Activated CD4-positive, alpha-beta T cell treated with anti-CD3 and anti-CD28 coated beads, Interleukin-2, Interleukin-6, amounts not matched to agents 100 ng/mL and 50 ng/mL, durations not matched to agents 16 hours and 8 hours (primary cell): ENCODE measurements around the gene LRRC4B.
"Not testable (repeated sequence)": the region's sequence is repeated elsewhere in the genome, so short reads cannot be mapped to it uniquely, and the experiment has no call there.

Experiments used
- DNase-seq: peaks from one replicate; pipeline ENCODE4 v3.0.0-alpha.2; 2020

Gene LRRC4B, protein sequence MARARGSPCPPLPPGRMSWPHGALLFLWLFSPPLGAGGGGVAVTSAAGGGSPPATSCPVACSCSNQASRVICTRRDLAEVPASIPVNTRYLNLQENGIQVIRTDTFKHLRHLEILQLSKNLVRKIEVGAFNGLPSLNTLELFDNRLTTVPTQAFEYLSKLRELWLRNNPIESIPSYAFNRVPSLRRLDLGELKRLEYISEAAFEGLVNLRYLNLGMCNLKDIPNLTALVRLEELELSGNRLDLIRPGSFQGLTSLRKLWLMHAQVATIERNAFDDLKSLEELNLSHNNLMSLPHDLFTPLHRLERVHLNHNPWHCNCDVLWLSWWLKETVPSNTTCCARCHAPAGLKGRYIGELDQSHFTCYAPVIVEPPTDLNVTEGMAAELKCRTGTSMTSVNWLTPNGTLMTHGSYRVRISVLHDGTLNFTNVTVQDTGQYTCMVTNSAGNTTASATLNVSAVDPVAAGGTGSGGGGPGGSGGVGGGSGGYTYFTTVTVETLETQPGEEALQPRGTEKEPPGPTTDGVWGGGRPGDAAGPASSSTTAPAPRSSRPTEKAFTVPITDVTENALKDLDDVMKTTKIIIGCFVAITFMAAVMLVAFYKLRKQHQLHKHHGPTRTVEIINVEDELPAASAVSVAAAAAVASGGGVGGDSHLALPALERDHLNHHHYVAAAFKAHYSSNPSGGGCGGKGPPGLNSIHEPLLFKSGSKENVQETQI

DNA sequence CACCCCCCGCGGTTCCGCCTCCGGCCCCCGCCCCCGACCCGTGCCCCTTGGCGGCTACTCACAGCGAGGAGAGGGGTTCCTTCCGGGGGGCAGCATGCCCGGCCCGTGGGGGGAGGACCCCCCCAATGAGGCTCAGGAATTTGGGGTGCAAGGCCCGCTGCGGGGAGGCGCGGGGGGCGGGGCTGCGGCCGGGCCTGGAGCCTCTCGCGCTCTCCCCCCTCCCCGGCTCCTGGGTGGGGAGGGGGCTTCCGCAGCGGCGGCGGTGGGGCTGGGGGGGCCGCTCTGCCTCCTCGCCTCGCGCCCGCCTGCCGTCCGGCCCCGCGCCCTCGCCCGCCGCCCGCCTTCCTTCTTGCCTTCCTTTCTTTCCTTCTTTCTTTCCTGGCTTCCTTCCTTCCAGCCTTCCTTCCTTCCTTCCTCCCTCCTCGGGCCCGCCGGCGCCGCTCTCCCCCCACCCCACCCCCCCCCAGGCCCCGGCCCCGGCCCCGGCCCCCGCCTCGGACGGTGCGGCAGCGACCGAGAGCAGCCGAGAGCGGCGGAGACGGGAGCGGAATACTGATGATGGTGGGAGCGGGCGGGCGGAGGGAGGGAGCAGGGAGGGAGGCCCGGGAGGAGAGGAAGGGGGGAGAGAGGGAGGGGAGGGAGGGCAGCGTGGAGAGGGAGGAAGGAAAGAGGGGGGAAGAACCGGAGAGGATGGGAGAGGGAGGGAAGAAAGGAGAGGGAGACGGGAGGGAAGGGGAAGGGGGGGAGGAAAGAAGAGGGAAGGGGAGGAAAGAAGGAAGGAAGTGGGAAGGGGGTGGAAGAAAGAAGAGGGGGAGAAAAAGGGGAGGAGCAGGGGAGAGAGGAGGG lies at the start of gene LRRC4B:
Gene LRRC4B (minus strand): TSS at position 554 of the 846 bp plus-strand sequence. CDS start 19,597 bp downstream, outside the sequence.
- DNase-seq, result no peak

DNA sequence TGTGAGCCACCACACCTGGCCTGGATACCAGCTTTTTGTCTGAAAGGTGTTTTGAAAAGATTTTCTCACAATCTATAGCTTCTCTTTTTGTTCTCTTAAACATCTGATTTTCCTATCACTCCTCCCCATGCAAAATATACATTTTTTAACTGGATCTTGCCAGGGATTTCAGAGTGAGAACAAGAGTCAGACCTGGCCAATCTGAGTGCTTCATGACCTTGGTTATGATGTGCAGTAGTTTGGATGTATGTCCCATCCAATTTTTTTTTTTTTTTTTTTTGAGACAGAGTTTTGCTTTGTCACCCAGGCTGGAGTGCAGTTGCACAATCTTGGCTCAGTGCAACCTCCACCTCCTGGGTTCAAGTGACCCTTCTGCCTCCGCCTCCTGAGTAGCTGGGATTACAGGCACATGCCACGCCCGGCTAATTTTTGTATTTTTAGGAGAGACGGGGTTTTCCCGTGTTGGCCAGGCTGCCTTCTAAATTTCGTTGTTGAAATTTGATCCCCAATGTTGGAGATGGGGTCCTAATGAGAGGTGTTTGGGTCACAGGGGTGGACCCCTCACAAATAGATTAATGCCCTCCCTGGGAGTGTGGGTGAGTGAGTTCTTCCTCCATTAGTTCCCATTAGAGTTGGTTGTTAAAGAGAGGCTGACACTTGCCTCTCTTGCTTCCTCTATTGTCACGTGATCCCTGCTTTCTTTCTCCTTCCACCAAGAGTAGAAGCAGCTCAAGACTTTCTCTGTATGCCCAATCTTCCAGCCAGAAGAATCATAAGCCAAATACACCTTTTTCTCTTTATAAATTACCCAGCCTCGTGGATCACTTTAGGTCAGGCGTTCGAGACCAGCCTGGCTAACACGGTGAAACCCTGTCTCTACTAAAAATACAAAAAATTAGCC lies 44.5 kb upstream of the LRRC4B start:
- not testable (repeated sequence) for DNase-seq

DNA sequence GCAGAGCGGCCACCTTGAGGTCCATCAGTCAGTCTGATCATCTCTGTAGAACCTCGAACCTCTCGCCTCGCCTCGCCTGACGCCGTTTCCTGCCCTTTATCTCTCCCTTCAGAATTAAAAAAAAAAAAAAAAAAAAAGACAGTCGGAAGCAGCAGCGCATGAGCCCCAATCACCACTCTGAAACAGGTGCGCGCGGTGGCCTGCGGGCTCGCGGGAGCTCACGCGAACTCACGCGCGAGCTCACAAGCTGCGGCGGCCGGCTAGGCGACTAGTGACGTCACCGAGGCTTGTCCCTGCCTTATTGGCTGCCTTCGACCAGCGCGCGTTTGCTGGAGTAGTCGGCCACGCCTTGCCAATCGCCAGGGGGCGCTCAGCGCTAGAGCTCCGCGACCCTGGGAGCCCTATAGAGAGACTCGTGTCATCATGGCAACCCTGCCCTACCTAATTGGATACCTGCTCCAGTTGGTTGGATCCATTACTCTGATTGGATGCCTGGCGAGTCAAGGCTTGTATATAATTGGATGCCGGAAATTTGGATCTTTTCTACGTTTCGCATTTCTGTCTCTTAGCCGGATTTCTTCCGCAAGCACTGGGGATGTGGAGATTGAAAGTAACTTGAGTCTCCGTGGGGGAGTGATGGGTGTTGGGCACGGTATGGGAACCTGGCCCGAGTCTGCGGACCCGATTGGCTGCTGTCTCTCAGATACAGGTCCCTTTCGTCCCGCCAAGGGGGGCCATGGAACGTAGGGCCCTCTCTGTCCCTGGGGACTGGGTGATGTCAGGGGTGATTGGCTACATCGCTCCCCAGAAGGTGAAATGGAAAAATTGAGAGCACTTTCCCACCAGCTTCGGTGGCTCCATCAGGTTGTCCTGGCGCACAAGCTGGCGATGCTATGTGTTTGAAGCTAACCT lies 39.9 kb upstream of the LRRC4B start:
- DNase-seq, result peak; percentile 93

DNA sequence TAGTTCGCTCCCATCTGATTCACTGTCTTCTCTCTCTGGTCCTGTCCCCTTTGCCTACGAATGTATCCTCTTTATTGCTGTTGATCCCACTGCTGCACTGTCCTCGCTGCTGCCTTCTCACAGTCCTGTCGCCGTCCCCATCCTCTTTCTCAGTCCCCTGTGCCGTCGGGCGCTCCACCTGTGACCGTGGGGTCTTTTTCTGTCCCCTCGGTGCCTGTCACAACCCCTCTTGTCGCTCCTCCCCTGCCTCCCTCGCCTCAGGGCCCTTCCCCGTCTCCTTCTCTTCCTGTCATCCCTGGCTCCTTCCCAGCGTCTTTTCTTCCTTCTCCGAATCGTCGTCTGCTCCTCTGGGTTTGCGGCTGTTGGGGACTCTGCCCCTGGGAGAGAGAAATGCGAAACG lies 39.2 kb upstream of the LRRC4B start:
- DNase-seq, result no peak

DNA sequence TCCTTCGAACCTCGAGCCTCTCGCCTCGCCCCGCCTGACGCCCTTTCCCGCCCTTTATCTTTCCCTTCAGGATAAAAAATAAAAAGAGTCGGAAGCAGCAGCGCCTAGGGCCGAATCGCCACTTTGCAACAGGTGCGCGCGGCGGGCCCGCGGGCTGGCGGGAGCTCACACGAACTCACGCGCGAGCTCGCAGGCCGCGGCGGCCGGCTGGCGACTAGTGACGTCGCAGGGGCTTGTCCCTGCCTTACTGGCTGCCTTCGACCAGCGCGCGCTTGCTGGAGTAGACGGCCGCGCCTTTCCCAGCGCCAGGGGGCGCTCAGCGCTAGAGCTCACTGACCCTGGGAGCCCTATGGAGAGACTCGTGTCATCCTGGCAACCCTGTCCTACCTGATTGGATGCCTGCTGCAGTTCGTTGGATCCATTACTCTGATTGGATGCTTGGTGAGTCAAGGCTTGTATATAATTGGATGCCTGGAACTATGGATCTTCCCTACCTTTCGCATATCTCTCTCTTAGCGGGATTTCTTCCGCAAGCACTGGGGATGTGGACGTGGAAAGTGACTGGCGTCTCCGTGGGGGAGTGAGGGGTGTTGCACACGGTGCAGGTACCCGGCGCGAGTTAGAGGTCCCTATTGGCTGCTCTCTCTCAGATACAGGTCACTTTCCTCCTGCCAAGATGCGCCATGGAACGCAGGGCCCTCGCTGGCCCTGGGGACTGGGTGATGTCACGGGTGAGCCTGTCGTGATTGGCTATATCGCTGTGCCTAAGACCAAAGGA lies 38.0 kb upstream of the LRRC4B start:
- not testable (repeated sequence) for DNase-seq

DNA sequence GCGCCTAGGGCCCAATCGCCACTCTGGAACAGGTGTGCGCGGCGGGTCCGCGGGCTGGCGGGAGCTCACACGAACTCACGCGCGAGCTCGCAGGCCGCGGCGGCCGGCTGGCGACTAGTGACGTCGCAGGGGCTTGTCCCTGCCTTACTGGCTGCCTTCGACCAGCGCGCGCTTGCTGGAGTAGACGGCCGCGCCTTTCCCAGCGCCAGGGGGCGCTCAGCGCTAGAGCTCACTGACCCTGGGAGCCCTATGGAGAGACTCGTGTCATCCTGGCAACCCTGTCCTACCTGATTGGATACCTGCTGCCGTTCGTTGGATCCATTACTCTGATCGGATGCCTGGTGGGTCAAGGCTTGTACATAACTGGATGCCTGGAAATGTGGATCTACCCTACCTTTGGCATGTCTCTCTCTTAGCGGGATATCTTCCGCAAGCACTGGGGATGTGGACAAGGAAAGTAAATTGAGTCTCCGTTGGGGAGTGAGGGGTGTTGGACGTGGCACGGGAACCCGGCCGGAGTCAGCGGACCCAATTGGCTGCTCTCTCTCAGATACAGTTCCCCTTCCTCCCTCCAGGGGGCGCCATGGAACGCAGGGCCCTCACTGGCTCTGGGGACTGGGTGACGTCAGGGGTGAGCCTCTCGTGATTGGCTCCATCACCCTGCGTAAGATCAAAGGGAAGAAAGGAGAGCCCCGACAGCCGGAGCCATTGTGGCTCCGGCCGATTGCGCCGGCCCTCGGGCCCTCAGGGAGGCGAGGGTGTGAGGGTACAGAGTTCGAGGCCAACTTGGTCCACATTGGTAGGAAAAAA lies 36.2 kb upstream of the LRRC4B start:
- not testable (repeated sequence) for DNase-seq

DNA sequence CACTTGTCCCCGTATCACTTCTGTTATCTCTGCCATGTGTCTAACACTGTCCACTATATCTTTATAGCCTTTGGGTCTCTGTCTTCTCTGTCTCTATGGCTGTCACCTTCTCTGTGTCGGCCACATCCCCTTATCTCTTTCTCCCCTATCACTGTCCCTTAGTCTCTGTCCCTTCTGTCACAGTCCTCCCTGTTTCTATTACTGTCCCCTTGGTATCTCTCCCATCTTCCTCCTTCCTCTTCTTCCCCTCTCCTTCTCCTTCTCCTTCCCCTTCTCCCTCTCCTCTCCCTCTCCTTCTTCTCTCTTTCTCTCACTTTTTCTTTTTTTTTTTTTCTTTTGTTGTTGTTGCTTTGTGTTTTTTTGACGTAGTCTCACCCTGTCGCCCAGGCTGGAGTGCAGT lies 34.7 kb upstream of the LRRC4B start:
- DNase-seq, result no peak

DNA sequence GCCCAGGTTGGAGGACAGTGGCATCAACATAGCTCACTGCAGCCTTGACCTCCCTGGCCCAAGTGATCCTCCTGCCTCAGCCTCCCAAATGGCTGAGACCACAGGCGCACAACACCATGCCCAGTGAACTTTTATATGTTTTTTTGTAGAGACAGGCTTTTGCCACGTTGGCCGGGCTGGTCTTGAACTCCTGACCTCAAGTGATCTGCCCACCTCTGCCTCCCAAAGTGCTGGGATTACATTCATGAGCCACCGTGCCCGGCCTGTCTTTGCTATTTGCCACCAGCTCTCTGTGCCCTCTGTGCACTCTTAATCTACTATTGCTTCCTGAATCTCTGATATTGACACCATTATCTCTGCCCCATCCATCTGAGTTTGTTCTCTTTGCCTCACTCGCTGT lies 34.3 kb upstream of the LRRC4B start:
- DNase-seq, result no peak

DNA sequence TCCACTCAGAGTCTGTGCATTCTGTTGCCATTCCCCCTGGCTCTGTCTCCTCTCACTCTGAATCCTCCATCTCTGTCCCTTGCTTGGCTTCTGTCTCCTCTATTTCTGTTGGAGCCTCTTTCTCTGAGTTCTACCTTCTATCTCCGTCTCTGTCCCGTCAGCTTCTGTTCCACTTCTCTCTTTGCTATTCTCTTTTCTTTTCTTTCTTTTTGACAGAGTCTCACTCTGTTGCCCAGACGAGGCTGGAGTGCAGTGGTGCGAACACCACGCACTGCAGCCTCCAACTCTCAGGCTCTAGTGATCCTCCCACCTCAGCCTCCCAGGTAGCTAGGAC lies 33.8 kb upstream of the LRRC4B start:
- no peak for DNase-seq

DNA sequence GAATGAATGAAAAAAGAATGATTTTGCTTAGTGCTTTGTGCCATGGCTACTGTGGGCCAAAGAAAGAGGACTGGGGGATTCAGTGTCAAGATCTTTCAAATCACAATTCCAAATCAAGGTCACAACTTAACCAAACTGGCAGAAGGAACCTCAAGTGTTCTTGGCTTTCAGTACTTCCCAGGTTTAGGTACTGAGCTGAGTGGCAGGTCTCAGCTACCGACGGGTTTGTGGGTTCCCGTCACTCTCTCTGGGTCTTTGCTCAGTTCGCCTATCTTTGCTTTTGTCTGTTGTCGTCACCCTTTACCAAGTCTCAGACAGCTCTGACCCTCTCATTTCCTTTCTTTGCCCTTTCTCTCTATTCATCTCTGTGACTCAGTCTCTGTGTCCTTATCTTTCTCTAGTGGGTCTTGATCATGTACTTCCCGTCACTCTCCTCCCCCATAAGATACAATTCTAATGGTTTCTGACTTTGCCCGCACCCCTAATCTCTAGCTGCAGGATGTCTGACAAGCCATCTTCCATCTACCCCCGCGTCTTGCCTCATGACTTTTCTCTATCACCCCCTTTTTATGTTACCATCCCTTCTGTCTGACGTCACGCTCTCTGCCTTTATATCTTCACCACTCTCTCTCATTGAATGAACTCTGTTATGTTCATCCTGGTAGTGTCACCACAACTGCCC lies 33.3 kb upstream of the LRRC4B start:
- no peak for DNase-seq

DNA sequence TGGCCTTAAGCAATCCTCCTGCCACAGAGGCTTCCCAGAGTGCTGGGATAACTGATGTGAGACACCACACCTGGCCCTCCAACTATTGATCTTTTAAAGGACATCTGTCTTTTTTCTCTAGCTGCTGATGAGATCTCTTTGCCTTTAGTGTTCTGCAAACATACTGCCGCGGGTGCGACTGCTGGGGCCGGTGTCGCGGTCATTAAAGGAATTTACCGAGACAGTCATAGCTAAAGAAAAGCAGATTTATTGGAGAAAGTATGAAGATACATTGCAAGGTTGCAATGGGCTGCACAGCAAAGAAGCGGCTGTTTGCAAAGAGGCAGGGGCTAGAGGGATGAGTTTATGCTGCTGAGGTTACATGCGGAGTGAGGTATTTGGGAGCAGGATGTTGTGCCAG lies 31.2 kb upstream of the LRRC4B start:
- no peak for DNase-seq

DNA sequence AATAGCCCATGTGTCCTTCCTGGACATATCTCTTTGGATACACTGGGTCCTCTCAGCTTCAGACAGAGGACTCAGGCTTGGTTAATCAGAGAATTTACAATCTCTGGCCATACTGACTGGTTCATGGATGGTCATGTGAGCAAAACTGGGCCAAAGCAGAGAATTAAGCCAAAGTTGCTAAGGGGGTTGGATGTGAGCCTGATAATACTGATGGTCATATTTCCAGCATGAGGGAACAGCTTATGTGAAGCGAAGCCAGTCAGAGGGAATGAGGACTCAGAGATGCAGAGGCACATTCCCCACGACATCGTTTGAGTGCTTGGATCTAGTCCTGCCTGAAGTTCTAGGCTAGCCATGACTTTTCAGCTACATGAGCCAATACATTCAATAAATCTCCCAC lies 22.0 kb upstream of the LRRC4B start:
- DNase-seq, result no peak

DNA sequence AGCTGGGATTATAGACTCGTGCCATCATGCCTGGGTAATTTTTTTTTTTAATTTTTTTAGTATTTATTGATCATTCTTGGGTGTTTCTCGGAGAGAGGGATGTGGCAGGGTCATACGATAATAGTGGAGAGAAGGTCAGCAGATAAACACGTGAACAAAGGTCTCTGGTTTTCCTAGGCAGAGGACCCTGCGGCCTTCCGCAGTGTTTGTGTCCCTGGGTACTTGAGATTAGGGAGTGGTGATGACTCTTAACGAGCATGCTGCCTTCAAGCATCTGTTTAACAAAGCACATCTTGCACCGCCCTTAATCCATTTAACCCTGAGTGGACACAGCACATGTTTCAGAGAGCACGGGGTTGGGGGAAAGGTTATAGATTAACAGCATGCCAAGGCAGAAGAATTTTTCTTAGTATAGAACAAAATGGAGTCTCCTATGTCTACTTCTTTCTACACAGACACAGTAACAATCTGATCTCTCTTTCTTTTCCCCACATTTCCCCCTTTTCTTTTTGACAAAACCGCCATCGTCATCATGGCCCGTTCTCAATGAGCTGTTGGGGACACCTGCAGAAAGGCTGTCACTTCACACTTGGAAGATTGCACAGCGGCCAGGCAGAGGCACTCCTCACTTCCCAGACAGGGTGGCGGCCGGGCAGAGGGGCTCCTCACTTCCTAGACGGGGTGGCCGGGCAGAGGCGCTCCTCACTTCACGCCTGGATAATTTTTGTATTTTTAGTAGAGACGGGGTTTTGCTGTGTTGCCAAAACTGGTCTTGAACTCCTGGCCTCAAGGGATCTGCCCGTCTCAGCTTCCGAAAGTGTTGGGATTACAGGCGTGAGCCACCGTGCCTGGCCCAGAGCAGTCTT lies 13.8 kb upstream of the LRRC4B start:
- not testable (repeated sequence) for DNase-seq

DNA sequence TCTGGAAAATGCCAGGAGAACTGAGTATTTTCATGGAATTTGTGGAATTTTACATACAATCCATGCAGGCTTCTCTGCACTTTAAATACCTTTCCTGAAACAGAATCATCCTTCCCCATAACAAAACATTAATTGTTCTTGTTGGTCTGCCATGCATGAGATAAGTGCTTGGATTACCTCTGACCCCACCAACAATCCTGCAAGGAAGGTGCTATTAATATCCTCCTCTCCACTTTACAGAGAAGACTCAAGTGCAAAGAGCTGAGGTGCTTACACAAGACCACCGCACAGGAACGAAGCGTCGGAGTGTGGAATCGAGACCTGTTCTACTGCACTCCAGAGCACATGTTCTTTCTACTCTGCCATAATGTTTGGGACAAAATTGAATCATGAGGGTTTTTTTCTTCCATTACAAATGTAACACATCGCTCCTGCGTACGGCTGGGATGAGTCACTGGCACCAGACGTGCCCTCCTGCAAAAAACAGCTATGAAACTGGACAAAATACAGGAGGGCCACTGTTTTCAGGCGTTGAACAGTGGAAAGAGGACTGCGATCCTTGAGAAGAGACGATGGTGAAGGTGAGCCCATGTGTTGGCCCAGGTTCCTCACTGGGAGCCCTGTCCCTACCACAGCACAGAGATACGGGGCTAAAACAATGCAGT lies 12.9 kb upstream of the LRRC4B start:
- no peak for DNase-seq

DNA sequence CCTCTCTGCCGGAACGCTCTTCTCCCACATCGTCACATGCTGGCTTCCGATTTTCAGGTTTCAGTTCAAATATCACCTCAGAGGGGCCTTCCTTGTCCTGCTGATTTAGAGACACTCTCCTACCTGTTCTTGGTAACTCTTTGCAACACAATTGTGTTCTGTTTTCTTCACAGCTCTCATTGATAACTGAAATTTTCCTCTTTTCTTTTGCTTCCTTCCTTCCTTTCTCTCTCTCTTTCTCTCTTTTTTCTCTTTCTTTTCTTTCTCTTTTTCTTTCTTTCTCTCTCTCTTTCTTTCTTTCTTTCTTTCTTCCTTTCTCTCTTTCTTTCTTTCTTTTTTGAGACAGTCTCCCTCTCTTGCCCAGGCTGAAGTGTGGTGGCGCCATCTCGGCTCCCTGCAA lies 12.0 kb upstream of the LRRC4B start:
- no peak for DNase-seq

DNA sequence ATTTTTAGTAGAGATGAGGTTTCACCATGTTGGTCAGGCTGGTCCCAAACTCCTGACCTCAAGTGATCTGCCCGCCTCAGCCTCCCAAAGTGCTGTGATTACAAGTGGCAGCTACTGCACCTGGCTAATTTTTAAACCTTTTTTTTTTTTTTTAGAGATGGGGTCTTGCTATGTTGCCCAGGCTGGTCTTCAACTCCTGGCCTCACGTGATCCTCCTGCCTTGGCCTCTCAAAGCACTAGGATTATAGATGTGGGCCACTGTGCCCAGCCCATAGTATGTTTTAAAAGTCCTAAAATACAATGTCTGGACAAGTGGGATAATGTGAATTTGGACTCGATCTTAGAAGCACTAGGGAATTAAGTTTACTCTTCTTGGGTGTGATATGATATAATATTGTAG lies 8.5 kb upstream of the LRRC4B start:
- not testable (repeated sequence) for DNase-seq

DNA sequence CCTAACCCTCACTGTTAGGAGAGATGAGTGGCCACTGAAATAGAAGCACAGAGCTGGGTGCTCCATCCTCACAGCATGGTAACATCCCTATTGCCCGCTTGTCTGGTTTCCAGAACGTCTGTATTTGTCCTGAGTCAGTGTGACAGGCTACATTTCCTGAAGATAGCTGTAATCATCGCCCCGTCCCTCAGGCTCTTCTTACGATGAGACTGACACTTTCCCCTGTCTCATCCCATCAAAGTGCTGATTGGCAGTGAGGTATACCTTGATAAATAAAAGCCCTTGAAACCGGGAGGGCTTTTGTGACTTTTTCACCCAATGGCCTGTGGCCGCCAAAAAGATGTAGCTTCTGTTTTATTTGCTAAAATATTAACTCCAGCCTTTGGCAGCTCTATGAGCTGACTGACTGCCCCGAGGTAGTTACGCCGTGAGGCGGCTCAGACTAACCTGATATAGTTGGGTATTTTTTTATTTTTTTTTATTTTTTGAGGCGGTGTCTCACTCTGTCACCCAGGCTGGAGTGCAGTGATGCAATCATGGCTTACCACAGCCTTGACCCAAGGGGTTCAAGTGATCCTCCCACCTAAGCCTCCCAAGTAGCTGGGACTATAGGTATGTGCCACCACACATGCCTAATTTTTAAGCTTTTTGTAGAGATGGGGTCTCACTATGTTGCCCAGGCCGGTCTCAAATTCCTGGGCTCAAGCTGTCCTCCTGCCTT lies 5.7 kb upstream of the LRRC4B start:
- DNase-seq, result no peak
